Breast epithelium (tissue), 3 donors: ENCODE results near the gene DNAL1.

ENCODE experiments used
- POLR2A ChIP-seq: fragments of 450-650 bp; IDR thresholded peaks from one replicate; pipeline ENCODE4 v1.6.1; 2016; ENCODE audit warnings: antibody characterized with exemption, mild to moderate bottlenecking, moderate library complexity
- POLR2AphosphoS5 ChIP-seq, 3 donors: sonication (generic); formaldehyde crosslinking; IDR thresholded peaks; one replicate each; pipeline ENCODE4 v1.6.1; 2017; ENCODE audit warnings: antibody characterized with exemption in 3 of 3
- TF ChIP-seq, protein P1 (sequence below), 3 donors: fragments of 450-650 bp; IDR thresholded peaks; one replicate each; pipeline ENCODE4 v1.5.1; 2016 to 2017; ENCODE audit warnings: antibody characterized with exemption in 3 of 3, mild to moderate bottlenecking in 3 of 3, moderate library complexity in 3 of 3

DNA sequence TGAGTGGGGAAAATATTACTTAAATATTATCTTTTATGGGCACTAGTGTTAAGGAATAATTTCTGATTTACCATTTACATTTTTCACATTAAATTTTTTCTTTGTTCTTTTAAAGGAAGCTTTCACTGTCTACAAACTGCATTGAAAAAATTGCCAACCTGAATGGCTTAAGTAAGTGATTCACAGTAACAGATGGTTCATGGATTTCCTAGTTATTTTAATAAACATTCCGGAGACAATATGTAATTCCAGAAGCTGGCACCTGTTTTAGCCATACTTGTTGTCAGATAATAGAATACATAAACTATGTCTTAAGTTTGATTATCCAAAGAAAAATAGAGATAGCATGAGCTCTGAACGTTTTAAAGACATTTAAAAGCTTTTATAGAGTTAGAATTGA lies 17.1 kb downstream of the DNAL1 start:
- TF ChIP-seq POLR2AphosphoS5 (IDR thresholded peaks at IDR 0.05) (no peak), POLR2A (no peak)
- TF ChIP-seq, protein P1, sequence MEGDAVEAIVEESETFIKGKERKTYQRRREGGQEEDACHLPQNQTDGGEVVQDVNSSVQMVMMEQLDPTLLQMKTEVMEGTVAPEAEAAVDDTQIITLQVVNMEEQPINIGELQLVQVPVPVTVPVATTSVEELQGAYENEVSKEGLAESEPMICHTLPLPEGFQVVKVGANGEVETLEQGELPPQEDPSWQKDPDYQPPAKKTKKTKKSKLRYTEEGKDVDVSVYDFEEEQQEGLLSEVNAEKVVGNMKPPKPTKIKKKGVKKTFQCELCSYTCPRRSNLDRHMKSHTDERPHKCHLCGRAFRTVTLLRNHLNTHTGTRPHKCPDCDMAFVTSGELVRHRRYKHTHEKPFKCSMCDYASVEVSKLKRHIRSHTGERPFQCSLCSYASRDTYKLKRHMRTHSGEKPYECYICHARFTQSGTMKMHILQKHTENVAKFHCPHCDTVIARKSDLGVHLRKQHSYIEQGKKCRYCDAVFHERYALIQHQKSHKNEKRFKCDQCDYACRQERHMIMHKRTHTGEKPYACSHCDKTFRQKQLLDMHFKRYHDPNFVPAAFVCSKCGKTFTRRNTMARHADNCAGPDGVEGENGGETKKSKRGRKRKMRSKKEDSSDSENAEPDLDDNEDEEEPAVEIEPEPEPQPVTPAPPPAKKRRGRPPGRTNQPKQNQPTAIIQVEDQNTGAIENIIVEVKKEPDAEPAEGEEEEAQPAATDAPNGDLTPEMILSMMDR (IDR thresholded peaks at IDR 0.05): no peak
